ENCODE data around the gene ASGR1.
"Not testable (repeated sequence)": the region's sequence is repeated elsewhere in the genome, so short reads cannot be mapped to it uniquely, and the experiment has no call there.

The ASGR1 gene

GRCh38 chr17:7158424-7158823 lies 20.7 kb downstream of the ASGR1 start:
- DNase-seq, result not testable (repeated sequence)

GRCh38 chr17:7156342-7156940 lies 22.7 kb downstream of the ASGR1 start:
- DNase-seq, result no peak

GRCh38 chr17:7147772-7148171 lies 31.4 kb downstream of the ASGR1 start:
- peak; percentile 28 for DNase-seq

- no peak for DNase-seq
Observed at GRCh38 chr17:7146115-7146514, 33.1 kb downstream of the ASGR1 start.

- DNase-seq, result no peak
Observed at GRCh38 chr17:7144213-7144612, 35.0 kb downstream of the ASGR1 start.

GRCh38 chr17:7141824-7142223 lies 37.3 kb downstream of the ASGR1 start:
- no peak for DNase-seq

GRCh38 chr17:7139400-7139799 lies 39.8 kb downstream of the ASGR1 start:
- no peak for DNase-seq

GRCh38 chr17:7138800-7139381 lies 40.3 kb downstream of the ASGR1 start:
- no peak for DNase-seq

GRCh38 chr17:7137171-7137943 lies 41.8 kb downstream of the ASGR1 start:
- no peak for DNase-seq

- peak; percentile 79 for DNase-seq
Observed at GRCh38 chr17:7136266-7136877, 42.8 kb downstream of the ASGR1 start.

- DNase-seq, result no peak
Observed at GRCh38 chr17:7133916-7134315, 45.3 kb downstream of the ASGR1 start.

GRCh38 chr17:7133424-7133823 lies 45.7 kb downstream of the ASGR1 start:
- DNase-seq, result peak; percentile 52

- DNase-seq, result peak; percentile 75
Observed at GRCh38 chr17:7132511-7133094, 46.6 kb downstream of the ASGR1 start.

- DNase-seq, result no peak
Observed at GRCh38 chr17:7131423-7131791, 47.8 kb downstream of the ASGR1 start.

- DNase-seq, result no peak
Observed at GRCh38 chr17:7130621-7131422, 48.3 kb downstream of the ASGR1 start.

GRCh38 chr17:7129311-7129710 lies 49.9 kb downstream of the ASGR1 start:
- DNase-seq, result no peak

GRCh38 chr17:7128160-7128559 lies 51.0 kb downstream of the ASGR1 start:
- no peak for DNase-seq

- DNase-seq, result not testable (repeated sequence)
Observed at GRCh38 chr17:7127501-7127900, 51.7 kb downstream of the ASGR1 start.

- not testable (repeated sequence) for DNase-seq
Observed at GRCh38 chr17:7126386-7126785, 52.8 kb downstream of the ASGR1 start.

GRCh38 chr17:7124923-7125322 lies 54.2 kb downstream of the ASGR1 start:
- DNase-seq, result no peak

- DNase-seq, result no peak
Observed at GRCh38 chr17:7123844-7124243, 55.3 kb downstream of the ASGR1 start.
